K562 (cell line): ENCODE data around the gene IL6ST. TPM values are rescaled to one million over a fixed set of nuclear protein-coding genes. Genes with fewer than 3 reads are reported as not detected.

Experiments
- ASH1L ChIP-seq: fragments of 450-650 bp; IDR thresholded peaks from 2 replicates; pipeline ENCODE4 v1.6.1; 2018; ENCODE audit warnings: borderline replicate concordance, mild to moderate bottlenecking, low read depth; ENCODE audit not compliant: partially characterized antibody
- FOXJ2 ChIP-seq: fragments of 200-800 bp; sonication (Bioruptor generic); IDR thresholded peaks from 2 replicates; pipeline ENCODE4 v1.6.1; 2016; ENCODE audit warnings: missing genetic modification characterization, missing compliant biosample characterization
- FOXK2 ChIP-seq, 2 experiments: fragments of 450-650 bp; IDR thresholded peaks in 1 of 2; conservative IDR thresholded peaks in 1 of 2; 2 replicates each; pipeline ENCODE4 v1.6.1; 2016; ENCODE audit warnings: low read depth in 2 of 2, mild to moderate bottlenecking in 1 of 2
- GABPA ChIP-seq: fragments of 200-800 bp; sonication (Bioruptor generic); conservative IDR thresholded peaks from 2 replicates; pipeline ENCODE4 v1.6.1; 2016; ENCODE audit warnings: low read depth, missing genetic modification characterization, missing compliant biosample characterization
- HNRNPLL ChIP-seq: fragments of 200-400 bp; formaldehyde crosslinking; IDR thresholded peaks from 2 replicates; pipeline ENCODE4 v1.6.1; 2017; ENCODE audit warnings: low read length, low read depth, mild to moderate bottlenecking; ENCODE audit not compliant: poor library complexity, severe bottlenecking
- KDM5B ChIP-seq: fragments of 200-600 bp; sonication (generic); IDR thresholded peaks from 2 replicates; pipeline ENCODE4 v1.6.1; 2012; ENCODE audit warnings: low read depth, mild to moderate bottlenecking, moderate library complexity, low read length, control low read depth, inconsistent platforms; ENCODE audit not compliant: insufficient replicate concordance
- LCOR ChIP-seq: sonication (generic); formaldehyde crosslinking; IDR thresholded peaks from 2 replicates; pipeline ENCODE4 v1.8.0; 2022; ENCODE audit warnings: mild to moderate bottlenecking, missing genetic modification reagents
- MEF2D ChIP-seq: conservative IDR thresholded peaks from 2 replicates; pipeline ENCODE4 v1.6.1; 2016; ENCODE audit warnings: low read depth, missing genetic modification characterization, missing compliant biosample characterization
- MTA3 ChIP-seq: fragments of 450-650 bp; formaldehyde crosslinking; IDR thresholded peaks from 2 replicates; pipeline ENCODE4 v1.6.1; 2017; ENCODE audit warnings: mild to moderate bottlenecking, borderline replicate concordance
- NCOA2 ChIP-seq, 2 experiments: fragments of 450-650 bp; IDR thresholded peaks; 2 replicates each; pipeline ENCODE4 v1.6.1; 2018; ENCODE audit warnings: mild to moderate bottlenecking in 2 of 2, moderate library complexity in 1 of 2; ENCODE audit not compliant: partially characterized antibody in 2 of 2
- PHB ChIP-seq: fragments of 250-450 bp; sonication (Bioruptor Pico); IDR thresholded peaks from 2 replicates; pipeline ENCODE4 v1.5.0; 2021
- PPARD ChIP-seq: fragments of 250-450 bp; sonication (Bioruptor Pico); IDR thresholded peaks from 2 replicates; pipeline ENCODE4 v1.8.0; 2022; ENCODE audit warnings: inconsistent platforms, mild to moderate bottlenecking, moderate library complexity
- PTBP1 ChIP-seq: fragments of 200-400 bp; formaldehyde crosslinking; IDR thresholded peaks from 2 replicates; pipeline ENCODE4 v1.6.1; 2017; ENCODE audit warnings: low read depth, low read length
- RBFOX2 ChIP-seq: fragments of 200-400 bp; formaldehyde crosslinking; IDR thresholded peaks from 2 replicates; pipeline ENCODE4 v1.6.1; 2017; ENCODE audit warnings: low read depth, mild to moderate bottlenecking, low read length, moderate library complexity
- RFX1 ChIP-seq: fragments of 450-650 bp; IDR thresholded peaks from 2 replicates; pipeline ENCODE4 v1.6.1; 2016; ENCODE audit warnings: mild to moderate bottlenecking, moderate library complexity
- SMARCA4 ChIP-seq: fragments of 450-650 bp; IDR thresholded peaks from 2 replicates; pipeline ENCODE4 v1.6.1; 2016
- TAF7 ChIP-seq: fragments of 450-650 bp; IDR thresholded peaks from 2 replicates; pipeline ENCODE4 v1.6.1; 2016; ENCODE audit warnings: missing genetic modification characterization, missing compliant biosample characterization
- ZFP30 ChIP-seq: fragments of 250-450 bp; sonication (Bioruptor Pico); IDR thresholded peaks from 2 replicates; pipeline ENCODE4 v1.8.0; 2022; ENCODE audit warnings: moderate library complexity, mild to moderate bottlenecking, inconsistent platforms, borderline replicate concordance
- ZFPM2 ChIP-seq: fragments of 250-450 bp; sonication (Bioruptor Pico); IDR thresholded peaks from 2 replicates; pipeline ENCODE4 v1.5.1; 2022; ENCODE audit warnings: mild to moderate bottlenecking
- ZKSCAN1 ChIP-seq: fragments of 150-350 bp; IDR thresholded peaks from 2 replicates; pipeline ENCODE4 v1.6.1; 2016; ENCODE audit warnings: low read depth, low read length
- ZNF766 ChIP-seq: fragments of 200-800 bp; sonication (Bioruptor generic); conservative IDR thresholded peaks from 2 replicates; pipeline ENCODE4 v1.6.1; 2016; ENCODE audit warnings: missing genetic modification characterization, missing compliant biosample characterization
- polyA plus RNA-seq, 8 experiments: library from polyadenylated mRNA; depleted of rRNA in 4 of 8; stranded (reverse) in 5 of 8; unstranded in 3 of 8; fragments of >200 nt; fragmentation: Nextera tagmentation in 2 of 8; fragmentation: Illumina TruSeq in 1 of 8; extraction: Ambion mirVana in 2 of 8; extraction: Trizol in 1 of 8; gene quantifications; 2 replicates each; pipeline versions ENCODE4 v1.2.1 to v1.2.3, GENCODE V29; 2011 to 2014; ENCODE audit warnings: inconsistent platforms in 1 of 8, missing spikeins in 1 of 8
- total RNA-seq, 7 experiments: library from RNA; depleted of rRNA in 6 of 7; stranded (reverse); fragments of >200 nt in 6 of 7; fragmentation: Illumina TruSeq in 2 of 7; extraction: Trizol in 2 of 7; gene quantifications; 2 replicates each; pipeline versions ENCODE4 v1.2.1 to v1.2.3, GENCODE V29; 2011 to 2021; ENCODE audit warnings: low replicate concordance in 1 of 7
- TF ChIP-seq, protein P1 (sequence below): fragments of 450-650 bp; conservative IDR thresholded peaks from 2 replicates; pipeline ENCODE4 v1.6.1; 2016; ENCODE audit warnings: missing genetic modification characterization, low read depth, mild to moderate bottlenecking, control low read depth, missing compliant biosample characterization
- TF ChIP-seq, protein P2 (sequence below): fragments of 200-800 bp; sonication (Bioruptor generic); IDR thresholded peaks from 2 replicates; pipeline ENCODE4 v1.6.1; 2017; ENCODE audit warnings: missing genetic modification characterization, missing compliant biosample characterization
- TF ChIP-seq, protein P3 (sequence below): fragments of 450-650 bp; IDR thresholded peaks from 2 replicates; pipeline ENCODE4 v1.6.1; 2016; ENCODE audit warnings: antibody characterized with exemption

IL6ST gene
- total and polyA plus RNA-seq, 9 of the 15 experiments (the other 6 are each of a cell fraction or from before 2014, with no cell fraction given) = 2.0 to 27.0 (median 7.9) TPM

DNA sequence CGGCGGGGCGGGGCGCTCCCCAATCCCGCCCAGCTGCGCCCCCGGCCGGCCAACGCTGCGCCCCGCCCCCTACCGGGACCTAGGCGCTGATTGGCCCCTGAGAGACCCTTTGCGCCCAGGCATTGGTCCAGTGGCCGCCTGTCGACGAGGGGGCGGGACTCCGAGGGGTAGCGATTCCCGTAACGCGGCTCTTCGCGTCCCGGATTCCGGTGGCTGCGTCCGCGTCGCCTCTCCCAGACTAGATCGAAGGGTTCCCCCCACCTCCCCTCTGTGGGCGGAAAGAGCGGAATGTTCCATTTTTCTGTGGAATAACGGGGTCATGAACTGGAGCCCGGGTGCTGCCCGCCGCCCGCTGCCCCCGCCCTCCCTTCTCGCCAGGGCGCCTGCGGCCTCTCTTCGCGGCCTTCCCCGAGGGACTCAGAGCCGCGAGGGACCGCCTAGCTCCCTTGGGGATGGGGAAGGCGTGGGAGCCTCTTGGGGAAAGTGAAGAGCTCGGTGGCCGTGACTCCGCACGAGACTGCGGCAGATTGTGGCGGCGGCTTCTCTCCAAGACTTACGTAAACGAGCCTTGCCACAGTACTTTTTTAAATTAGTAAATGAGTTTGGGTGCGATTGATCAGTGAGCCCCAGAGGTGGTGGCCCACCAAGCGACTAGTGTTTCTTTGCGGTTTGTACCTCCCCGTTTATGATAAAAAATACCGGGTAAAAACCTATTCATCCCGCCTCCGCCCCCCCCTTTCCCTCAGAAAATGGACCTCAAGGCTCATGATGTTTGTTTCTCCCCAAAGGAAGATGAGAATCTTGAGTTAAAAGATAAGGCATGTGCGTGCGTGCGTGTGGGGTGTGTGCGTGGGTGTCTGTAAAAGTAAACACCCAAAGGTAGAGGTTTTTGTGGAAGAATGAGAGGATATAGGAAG is 493 bp upstream of the IL6ST start (continued):
- TF ChIP-seq, protein P1, sequence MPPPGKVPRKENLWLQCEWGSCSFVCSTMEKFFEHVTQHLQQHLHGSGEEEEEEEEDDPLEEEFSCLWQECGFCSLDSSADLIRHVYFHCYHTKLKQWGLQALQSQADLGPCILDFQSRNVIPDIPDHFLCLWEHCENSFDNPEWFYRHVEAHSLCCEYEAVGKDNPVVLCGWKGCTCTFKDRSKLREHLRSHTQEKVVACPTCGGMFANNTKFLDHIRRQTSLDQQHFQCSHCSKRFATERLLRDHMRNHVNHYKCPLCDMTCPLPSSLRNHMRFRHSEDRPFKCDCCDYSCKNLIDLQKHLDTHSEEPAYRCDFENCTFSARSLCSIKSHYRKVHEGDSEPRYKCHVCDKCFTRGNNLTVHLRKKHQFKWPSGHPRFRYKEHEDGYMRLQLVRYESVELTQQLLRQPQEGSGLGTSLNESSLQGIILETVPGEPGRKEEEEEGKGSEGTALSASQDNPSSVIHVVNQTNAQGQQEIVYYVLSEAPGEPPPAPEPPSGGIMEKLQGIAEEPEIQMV (tag) = peak; percentile 73; the same call in 1 of the 2 replicates
- TF ChIP-seq ZKSCAN1 (no peak), HNRNPLL (peak; percentile 88), FOXK2 (conservative IDR thresholded peaks at IDR 0.05 in 1 of 2, IDR thresholded peaks at IDR 0.05 in 1 of 2; ENCODE audit: low read depth in 2 of 2) (peak in 1 of 2 experiments; percentile 81; a peak in 3 of 4 replicates), ZFP30 (CRISPR knock-in tag) (no peak), LCOR (CRISPR knock-in tag) (0 out of 2 replicates have a peak, but pooled peaks have one; percentile 26), PHB (CRISPR knock-in tag) (no peak), MTA3 (0 out of 2 replicates have a peak, but pooled peaks have one; percentile 62), KDM5B (peak; percentile 90), ZNF766 (peak; percentile 41; the same call in 1 of the 2 replicates), ASH1L (peak; percentile 85), GABPA (tag) (peak; percentile 70), NCOA2 (IDR thresholded peaks at IDR 0.05; ENCODE audit: partially characterized antibody in 2 of 2) (no peak), RFX1 (no peak), FOXJ2 (peak; percentile 73; the same call in 1 of the 2 replicates), ZFPM2 (CRISPR knock-in tag) (no peak), SMARCA4 (peak; percentile 64), TAF7 (peak; percentile 21; the same call in 1 of the 2 replicates), RBFOX2 (peak; percentile 94), PTBP1 (no peak), PPARD (CRISPR knock-in tag) (no peak), MEF2D (no peak)
- TF ChIP-seq, protein P2, sequence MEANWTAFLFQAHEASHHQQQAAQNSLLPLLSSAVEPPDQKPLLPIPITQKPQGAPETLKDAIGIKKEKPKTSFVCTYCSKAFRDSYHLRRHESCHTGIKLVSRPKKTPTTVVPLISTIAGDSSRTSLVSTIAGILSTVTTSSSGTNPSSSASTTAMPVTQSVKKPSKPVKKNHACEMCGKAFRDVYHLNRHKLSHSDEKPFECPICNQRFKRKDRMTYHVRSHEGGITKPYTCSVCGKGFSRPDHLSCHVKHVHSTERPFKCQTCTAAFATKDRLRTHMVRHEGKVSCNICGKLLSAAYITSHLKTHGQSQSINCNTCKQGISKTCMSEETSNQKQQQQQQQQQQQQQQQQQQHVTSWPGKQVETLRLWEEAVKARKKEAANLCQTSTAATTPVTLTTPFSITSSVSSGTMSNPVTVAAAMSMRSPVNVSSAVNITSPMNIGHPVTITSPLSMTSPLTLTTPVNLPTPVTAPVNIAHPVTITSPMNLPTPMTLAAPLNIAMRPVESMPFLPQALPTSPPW = peak; percentile 91
- TF ChIP-seq, protein P3, sequence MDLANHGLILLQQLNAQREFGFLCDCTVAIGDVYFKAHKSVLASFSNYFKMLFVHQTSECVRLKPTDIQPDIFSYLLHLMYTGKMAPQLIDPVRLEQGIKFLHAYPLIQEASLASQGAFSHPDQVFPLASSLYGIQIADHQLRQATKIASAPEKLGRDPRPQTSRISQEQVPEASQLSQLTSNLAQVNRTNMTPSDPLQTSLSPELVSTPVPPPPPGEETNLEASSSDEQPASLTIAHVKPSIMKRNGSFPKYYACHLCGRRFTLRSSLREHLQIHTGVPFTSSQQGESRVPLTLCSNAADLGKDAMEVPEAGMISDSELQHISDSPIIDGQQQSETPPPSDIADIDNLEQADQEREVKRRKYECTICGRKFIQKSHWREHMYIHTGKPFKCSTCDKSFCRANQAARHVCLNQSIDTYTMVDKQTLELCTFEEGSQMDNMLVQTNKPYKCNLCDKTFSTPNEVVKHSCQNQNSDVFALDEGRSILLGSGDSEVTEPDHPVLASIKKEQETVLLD = peak; percentile 50; the same call in 1 of the 2 replicates
